GM12865 (cell line): ENCODE results near the gene VTN.

Source experiments
- DNase-seq: peaks from one replicate; pipeline ENCODE4 v3.0.0; 2010; ENCODE audit warnings: low read depth
- H3K4me3 ChIP-seq: 2 replicates; pipeline ENCODE4 v1.5.1; 2011; ENCODE audit warnings: mild to moderate bottlenecking, low read depth, low read length, control low read depth
- TF ChIP-seq, protein P1 (sequence below): IDR thresholded peaks from 2 replicates; pipeline ENCODE4 v1.5.1; 2011; ENCODE audit warnings: low read length, control low read depth, low read depth, inconsistent platforms; ENCODE audit not compliant: insufficient read depth; ENCODE audit errors: missing control alignments

The VTN gene

DNA sequence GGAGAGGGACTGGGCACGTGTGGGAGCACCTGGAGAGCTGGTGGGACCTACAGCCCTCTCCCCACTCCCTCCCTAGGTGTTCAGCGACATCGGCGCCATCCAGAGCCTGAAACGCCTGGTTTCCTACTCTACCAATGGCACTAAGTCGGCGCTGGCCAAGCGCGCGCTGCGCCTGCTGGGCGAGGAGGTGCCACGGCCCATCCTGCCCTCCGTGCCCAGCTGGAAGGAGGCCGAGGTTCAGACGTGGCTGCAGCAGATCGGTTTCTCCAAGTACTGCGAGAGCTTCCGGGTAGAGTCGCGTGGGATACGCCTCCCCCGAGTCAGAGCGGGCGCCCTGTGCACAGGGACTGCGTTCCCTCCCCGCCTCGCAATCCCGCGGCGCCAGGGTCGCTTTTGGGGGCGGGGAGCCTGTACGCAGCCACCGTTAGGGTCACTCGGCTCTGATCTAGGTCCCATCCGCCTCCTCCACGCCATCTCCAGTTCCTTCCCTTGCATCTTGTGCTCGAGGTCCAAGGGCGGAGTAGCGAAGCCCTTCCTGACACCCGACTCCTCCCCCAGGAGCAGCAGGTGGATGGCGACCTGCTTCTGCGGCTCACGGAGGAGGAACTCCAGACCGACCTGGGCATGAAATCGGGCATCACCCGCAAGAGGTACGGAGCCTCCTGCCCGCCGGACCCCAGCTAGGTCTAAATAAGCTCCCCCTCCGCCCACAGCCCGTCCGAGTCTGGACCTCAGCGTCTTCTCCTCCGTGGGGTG, 14.4 kb upstream of the VTN start:
- TF ChIP-seq, protein P1, sequence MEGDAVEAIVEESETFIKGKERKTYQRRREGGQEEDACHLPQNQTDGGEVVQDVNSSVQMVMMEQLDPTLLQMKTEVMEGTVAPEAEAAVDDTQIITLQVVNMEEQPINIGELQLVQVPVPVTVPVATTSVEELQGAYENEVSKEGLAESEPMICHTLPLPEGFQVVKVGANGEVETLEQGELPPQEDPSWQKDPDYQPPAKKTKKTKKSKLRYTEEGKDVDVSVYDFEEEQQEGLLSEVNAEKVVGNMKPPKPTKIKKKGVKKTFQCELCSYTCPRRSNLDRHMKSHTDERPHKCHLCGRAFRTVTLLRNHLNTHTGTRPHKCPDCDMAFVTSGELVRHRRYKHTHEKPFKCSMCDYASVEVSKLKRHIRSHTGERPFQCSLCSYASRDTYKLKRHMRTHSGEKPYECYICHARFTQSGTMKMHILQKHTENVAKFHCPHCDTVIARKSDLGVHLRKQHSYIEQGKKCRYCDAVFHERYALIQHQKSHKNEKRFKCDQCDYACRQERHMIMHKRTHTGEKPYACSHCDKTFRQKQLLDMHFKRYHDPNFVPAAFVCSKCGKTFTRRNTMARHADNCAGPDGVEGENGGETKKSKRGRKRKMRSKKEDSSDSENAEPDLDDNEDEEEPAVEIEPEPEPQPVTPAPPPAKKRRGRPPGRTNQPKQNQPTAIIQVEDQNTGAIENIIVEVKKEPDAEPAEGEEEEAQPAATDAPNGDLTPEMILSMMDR = no peak
- DNase-seq = no peak
- H3K4me3 ChIP-seq = no peak overlapping the region

DNA sequence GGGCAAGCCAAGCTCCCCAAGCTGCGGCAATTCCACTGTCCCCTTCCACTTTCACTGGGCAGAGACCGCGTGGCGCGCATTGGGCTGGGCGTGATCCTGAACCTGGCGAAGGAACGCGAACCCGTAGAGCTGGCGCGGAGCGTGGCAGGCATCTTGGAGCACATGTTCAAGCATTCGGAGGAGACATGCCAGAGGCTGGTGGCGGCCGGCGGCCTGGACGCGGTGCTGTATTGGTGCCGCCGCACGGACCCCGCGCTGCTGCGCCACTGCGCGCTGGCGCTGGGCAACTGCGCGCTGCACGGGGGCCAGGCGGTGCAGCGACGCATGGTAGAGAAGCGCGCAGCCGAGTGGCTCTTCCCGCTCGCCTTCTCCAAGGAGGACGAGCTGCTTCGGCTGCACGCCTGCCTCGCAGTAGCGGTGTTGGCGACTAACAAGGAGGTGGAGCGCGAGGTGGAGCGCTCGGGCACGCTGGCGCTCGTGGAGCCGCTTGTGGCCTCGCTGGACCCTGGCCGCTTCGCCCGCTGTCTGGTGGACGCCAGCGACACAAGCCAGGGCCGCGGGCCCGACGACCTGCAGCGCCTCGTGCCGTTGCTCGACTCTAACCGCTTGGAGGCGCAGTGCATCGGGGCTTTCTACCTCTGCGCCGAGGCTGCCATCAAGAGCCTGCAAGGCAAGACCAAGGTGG, 11.2 kb upstream of the VTN start:
- TF ChIP-seq, protein P1 = no peak
- DNase-seq = no peak
- no peak overlapping the region for H3K4me3 ChIP-seq

DNA sequence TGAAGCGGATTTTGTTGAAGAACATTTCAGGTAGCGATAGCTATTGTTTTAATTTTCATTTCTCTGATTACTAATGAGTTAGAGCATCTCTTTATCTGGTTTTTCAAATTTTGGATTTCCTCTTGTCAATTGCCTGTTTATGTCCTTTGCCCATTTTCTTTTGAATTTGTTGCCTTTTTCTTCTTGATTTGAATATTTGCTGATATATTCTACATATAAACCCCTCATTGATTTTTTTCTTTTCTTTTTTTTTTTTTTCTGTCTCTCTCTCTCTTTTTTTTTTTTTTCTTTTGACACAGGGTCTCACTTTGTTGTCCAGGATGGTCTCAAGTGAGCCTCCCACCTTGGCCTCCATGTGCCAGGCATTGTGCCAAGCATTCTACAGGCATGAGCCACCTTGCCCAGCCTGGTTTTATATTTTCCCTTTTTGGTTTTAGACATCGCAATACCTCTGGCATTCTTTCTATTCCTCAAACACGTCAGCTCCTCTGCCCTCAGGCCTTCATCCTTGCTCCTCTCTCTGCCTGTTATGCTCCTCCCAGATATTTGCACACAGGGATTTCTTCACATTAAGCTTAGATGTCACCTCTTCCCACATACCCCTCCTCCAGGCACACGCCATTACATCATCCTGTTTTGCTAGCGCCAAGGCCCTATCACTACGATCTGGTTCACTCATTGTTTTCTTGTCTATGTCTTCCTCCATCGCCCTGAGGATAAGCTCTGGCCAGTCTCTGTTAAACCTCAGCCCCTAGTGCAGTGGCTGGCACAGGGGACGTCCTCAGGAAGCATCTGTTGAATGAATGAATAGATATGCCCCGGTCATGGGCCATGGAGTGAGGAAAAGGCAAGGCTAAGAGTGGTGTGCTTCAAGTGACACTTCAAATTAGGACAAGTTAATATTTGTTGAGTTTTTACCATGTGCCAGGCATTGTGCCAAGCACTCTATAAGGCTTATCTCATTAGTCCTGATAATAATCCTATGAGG, 10.0 kb upstream of the VTN start:
- TF ChIP-seq, protein P1 = no peak
- no peak overlapping the region for H3K4me3 ChIP-seq
- DNase-seq = no peak

DNA sequence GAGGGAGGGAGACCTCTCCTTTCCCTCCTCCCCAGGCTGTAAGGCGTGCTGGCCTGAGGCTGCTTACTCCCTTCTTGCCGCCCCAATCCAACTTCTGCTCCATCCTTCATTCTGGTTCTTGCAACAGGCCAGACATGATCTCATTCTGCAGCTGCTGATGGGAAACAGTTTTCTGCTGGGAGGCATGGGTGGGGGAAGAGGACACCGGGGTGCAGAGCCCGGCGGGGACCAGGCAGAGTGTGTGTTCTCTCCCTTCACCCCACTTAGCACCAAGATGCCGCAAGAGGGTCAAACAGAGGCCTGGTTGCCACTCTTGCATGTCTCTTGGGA, 2.8 kb upstream of the VTN start:
- H3K4me3 ChIP-seq = peak overlapping the region; percentile 76
- no peak for DNase-seq
- TF ChIP-seq, protein P1 = no peak

DNA sequence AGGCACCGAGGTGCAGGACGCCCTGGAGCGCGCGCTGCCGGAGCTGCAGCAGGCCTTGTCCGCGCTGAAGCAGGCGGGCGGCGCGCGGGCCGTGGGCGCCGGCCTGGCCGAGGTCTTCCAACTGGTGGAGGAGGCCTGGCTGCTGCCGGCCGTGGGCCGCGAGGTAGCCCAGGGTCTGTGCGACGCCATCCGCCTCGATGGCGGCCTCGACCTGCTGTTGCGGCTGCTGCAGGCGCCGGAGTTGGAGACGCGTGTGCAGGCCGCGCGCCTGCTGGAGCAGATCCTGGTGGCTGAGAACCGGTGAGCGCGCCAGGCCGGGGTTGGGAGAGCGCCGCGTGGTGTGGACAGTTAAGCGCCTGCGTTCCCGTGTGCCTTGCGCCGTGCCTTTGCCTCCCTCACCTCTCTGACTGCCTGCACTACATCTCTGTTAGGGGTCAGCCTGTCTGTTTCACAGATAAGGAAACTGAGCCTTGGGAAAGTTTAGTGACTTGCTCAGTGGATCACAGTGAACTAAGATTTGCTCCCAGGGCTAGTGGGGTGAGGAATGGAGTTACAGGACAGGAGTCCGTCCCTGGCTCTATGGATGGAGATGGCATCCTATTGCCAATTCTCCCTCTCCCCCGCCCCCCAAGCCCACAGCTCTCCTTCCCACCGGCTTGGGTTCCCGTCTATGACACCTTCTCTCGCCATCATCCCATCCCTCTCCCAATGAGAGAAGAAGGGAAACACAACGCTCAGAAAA, 2.3 kb upstream of the VTN start:
- peak overlapping the region; percentile 76 for H3K4me3 ChIP-seq
- DNase-seq = peak; percentile 55
- TF ChIP-seq, protein P1 = no peak
